Ovary (tissue), 3 donors: ENCODE measurements around the gene IFI27L2.

ENCODE experiments used
- CTCF ChIP-seq, 3 donors: fragments of 450-650 bp in 2 of 3; fragments of 200-600 bp in 1 of 3; IDR thresholded peaks; one replicate each; pipeline versions ENCODE4 v1.5.1 to v1.8.0; 2016 to 2022; ENCODE audit warnings: antibody characterized with exemption in 3 of 3, mild to moderate bottlenecking in 1 of 3
- POLR2A ChIP-seq: fragments of 450-650 bp; IDR thresholded peaks from one replicate; pipeline ENCODE4 v1.6.1; 2017; ENCODE audit warnings: antibody characterized with exemption, mild to moderate bottlenecking, moderate library complexity
- donor health status: DM: no; HTN: no; CAD: no.

DNA sequence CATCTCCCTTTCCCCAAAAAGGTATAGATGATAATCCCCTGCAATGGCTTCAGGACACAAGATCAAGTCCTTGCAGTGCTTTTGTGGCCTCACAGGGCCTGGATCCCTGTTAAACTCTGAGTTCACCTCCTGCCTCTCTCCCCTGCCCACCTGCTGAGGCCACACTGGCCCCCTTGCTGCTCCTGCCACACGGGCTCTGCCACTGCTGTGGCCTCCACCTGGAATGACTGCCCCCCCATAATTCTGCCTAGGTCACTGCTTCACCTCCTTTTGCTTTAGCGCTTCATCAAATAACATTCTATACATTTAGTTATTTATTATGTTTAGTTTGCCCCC, 19.5 kb downstream of the IFI27L2 start:
- TF ChIP-seq CTCF (IDR thresholded peaks at IDR 0.05), result no peak
- no peak for TF ChIP-seq POLR2A
